ENCODE measurements around the gene SPAST. TPM values are rescaled to one million over a fixed set of nuclear protein-coding genes. Genes with fewer than 3 reads are reported as not detected.
"Not testable (repeated sequence)": the region's sequence is repeated elsewhere in the genome, so short reads cannot be mapped to it uniquely, and the experiment has no call there.

Gene SPAST
- total and polyA plus RNA-seq, 2 experiments from 2014 or later, result 12.7 to 21.8 TPM

DNA sequence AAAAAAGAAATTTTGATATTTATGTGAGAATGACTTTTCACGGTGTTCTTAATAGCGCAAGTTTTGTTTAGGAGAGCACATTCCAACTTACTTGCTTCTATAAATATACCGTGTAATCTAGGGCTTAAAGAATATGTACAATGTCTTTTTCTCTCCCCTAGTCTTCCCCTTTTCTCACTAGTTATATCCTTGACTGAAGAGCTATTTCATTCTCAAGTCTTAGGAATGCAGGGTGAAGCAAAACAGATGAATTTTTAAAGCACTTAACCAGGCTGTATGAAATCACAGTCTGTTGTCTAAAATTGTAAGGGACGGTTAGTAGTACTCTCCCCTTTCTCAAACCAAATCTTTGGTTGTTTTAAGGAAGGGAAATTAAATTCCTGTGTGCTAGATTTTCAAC is 72.7 kb downstream of the SPAST start:
- peak in 1 of 2 donors; percentile 1 for DNase-seq (ENCODE audit: low read depth in 1 of 2, low spot score in 1 of 2)
- H3K4me1 ChIP-seq (ENCODE audit: low read depth), result no peaks in the 10 kb centered on the region
- no peaks in the 10 kb centered on the region for H3K27me3 ChIP-seq
- TF ChIP-seq CTCF (IDR thresholded peaks at IDR 0.05; ENCODE audit: low read depth, low read length), result no peak
- H3K36me3 ChIP-seq, result peaks cover 13% of the 10 kb centered on the region
- no peak overlapping the region for H3K4me3 ChIP-seq
- H3K9me3 ChIP-seq (ENCODE audit: low read depth), result no peaks in the 10 kb centered on the region
- peak overlapping the region; percentile 75 for H3K27ac ChIP-seq

DNA sequence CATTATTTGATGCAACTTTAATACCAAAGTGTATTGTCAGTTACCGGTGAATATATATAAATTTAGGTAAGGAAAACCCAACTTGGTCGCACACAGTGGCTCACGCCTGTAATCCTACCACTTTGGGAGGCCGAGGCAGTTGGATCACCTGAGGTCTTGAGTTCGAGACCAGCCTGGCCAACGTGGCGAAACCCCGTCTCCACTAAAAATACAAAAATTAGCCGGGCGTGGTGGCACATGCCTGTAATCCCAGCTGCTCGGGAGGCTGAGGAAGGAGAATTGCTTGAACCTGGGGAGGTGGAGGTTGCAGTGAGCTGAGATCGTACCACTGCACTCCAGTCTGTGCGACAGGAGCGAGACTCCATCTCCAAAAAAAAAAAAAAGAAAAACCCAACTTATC is 88.2 kb downstream of the SPAST start:
- not testable (repeated sequence) for H3K27me3 ChIP-seq; DNase-seq (ENCODE audit: low read depth in 1 of 2, low spot score in 1 of 2); H3K4me3 ChIP-seq; H3K27ac ChIP-seq; H3K9me3 ChIP-seq (ENCODE audit: low read depth); H3K4me1 ChIP-seq (ENCODE audit: low read depth)
- H3K36me3 ChIP-seq, result peaks cover 18% of the 10 kb centered on the region

- Histone ChIP-seq H3K4me1 (ENCODE audit: low read depth) (no peaks in the 10 kb centered on the region), H3K4me3 (no peak overlapping the region)
- no peak for DNase-seq (ENCODE audit: low read depth in 1 of 2, low spot score in 1 of 2)
Observed at GRCh38 chr2:32159678-32160077, 96.3 kb downstream of the SPAST start.

GRCh38 chr2:32161296-32161695 is 97.9 kb downstream of the SPAST start:
- Histone ChIP-seq H3K9me3 (ENCODE audit: low read depth) (no peaks in the 10 kb centered on the region), H3K4me3 (no peak overlapping the region), H3K4me1 (ENCODE audit: low read depth) (peaks cover under 1% of the 10 kb centered on the region), H3K36me3 (peaks cover 4% of the 10 kb centered on the region), H3K27me3 (no peaks in the 10 kb centered on the region), H3K27ac (no peak overlapping the region)
- no peak for DNase-seq (ENCODE audit: low read depth in 1 of 2, low spot score in 1 of 2)
- TF ChIP-seq CTCF (IDR thresholded peaks at IDR 0.05; ENCODE audit: low read depth, low read length), result no peak

More at GRCh38 chr2:32159678-32160077, 96.3 kb downstream of the SPAST start:
- Histone ChIP-seq H3K27ac (no peak overlapping the region), H3K9me3 (ENCODE audit: low read depth) (no peaks in the 10 kb centered on the region), H3K27me3 (no peaks in the 10 kb centered on the region), H3K36me3 (peaks cover 11% of the 10 kb centered on the region)
- no peak for TF ChIP-seq CTCF (IDR thresholded peaks at IDR 0.05; ENCODE audit: low read depth, low read length)

DNA sequence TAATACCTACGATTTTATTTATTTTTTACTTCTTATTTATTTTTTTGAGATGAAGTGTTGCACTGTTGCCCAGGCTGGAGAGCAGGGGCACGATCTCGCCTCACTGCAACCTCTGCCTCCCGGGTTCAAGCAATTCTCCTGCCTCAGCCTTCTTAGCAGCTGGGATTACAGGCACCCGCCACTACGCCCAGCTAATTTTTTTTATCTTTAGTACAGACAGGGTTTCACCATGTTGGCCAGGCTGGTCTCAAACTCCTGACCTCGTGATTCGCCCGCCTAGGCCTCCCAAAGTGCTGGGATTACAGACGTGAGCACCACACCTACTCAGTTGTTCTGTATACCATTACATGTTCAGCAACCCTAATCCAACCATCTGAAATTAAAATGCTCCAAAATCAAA is 100.9 kb downstream of the SPAST start:
- not testable (repeated sequence) for DNase-seq (ENCODE audit: low read depth in 1 of 2, low spot score in 1 of 2); H3K36me3 ChIP-seq; H3K9me3 ChIP-seq (ENCODE audit: low read depth); H3K27ac ChIP-seq; H3K4me3 ChIP-seq; H3K4me1 ChIP-seq (ENCODE audit: low read depth); H3K27me3 ChIP-seq

- H3K4me1 ChIP-seq (ENCODE audit: low read depth); H3K9me3 ChIP-seq (ENCODE audit: low read depth); H3K27me3 ChIP-seq; H3K36me3 ChIP-seq: not testable (repeated sequence)
- peak in 1 of 2 donors; percentile 12 for DNase-seq (ENCODE audit: low read depth in 1 of 2, low spot score in 1 of 2)
- Histone ChIP-seq H3K27ac (peak overlapping the region; percentile 90), H3K4me3 (peak overlapping the region; percentile 77)
Observed at GRCh38 chr2:32165027-32165347, 101.6 kb downstream of the SPAST start.

DNA sequence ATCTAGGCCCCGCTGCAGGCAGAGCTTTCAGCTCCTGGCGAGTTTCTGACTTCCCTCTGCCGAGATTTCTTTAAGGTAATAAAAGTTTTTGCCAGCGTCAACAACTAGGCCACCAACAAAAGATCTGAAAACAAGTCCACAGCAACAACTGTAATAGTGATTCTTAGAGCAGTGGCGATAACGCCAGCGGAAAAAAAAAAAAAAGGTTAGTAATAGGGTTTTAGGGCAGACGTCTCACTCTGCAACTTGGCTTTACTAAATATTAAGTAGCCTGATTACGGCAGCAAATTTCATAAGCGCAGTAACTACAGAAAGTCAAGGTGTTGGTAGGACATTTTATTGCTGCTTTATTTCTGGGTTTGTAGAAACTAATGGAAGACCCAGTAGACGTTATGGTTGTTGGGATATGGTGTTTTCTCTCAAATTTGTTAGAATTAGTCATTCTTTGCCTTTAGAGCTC is 102.8 kb downstream of the SPAST start:
- Histone ChIP-seq H3K36me3 (no peaks in the 10 kb centered on the region), H3K9me3 (ENCODE audit: low read depth) (no peaks in the 10 kb centered on the region), H3K27ac (peak overlapping the region; percentile 90), H3K4me1 (ENCODE audit: low read depth) (peaks cover 6% of the 10 kb centered on the region), H3K27me3 (no peaks in the 10 kb centered on the region), H3K4me3 (peak overlapping the region; percentile 77)
- no peak for DNase-seq (ENCODE audit: low read depth in 1 of 2, low spot score in 1 of 2)
- no peak for TF ChIP-seq CTCF (IDR thresholded peaks at IDR 0.05; ENCODE audit: low read depth, low read length)

Measured in cardiac muscle cell (in vitro differentiated cells and primary cell).